ENCODE measurements around the gene CXCR6. TPM values are rescaled to one million over a fixed set of nuclear protein-coding genes. Genes with fewer than 3 reads are reported as not detected.

CXCR6 gene
- total RNA-seq, 1 donor from 2014 or later = not detected

GRCh38 chr3:45966371-45966791, 23.1 kb downstream of the CXCR6 start:
- no peaks in the 10 kb centered on the region for H3K79me2 ChIP-seq (ENCODE audit: insufficient read depth, low read length)
- no peaks in the 10 kb centered on the region for H3K27me3 ChIP-seq (ENCODE audit: insufficient read depth, low read length)
- H3K36me3 ChIP-seq (ENCODE audit: insufficient read depth, low read length) = peaks cover 13% of the 10 kb centered on the region
- Mint-ChIP-seq H3K36me3 (ENCODE audit: low read depth, unreplicated experiment) (peaks cover 47% of the 10 kb centered on the region), H3K9me3 (ENCODE audit: unreplicated experiment) (no peaks in the 10 kb centered on the region), H3K4me3 (ENCODE audit: unreplicated experiment) (no peak overlapping the region), H3K27ac (ENCODE audit: unreplicated experiment) (no peak overlapping the region), H3K27me3 (ENCODE audit: low read depth, unreplicated experiment) (no peaks in the 10 kb centered on the region), H3K4me1 (ENCODE audit: low read depth, unreplicated experiment) (peaks cover 17% of the 10 kb centered on the region)
- no peak overlapping the region for H3K9ac ChIP-seq (ENCODE audit: low read length)
- no peak overlapping the region for H2AFZ ChIP-seq (ENCODE audit: low read depth, low read length)
- H3K9me3 ChIP-seq (ENCODE audit: insufficient read depth, low read depth, low read length) = no peaks in the 10 kb centered on the region
- no peak overlapping the region for H3K4me2 ChIP-seq (ENCODE audit: low read length)
- H3K4me3 ChIP-seq (ENCODE audit: insufficient read depth, low read depth, low read length) = no peak overlapping the region
- no peak for FAIRE-seq
- H3K4me1 ChIP-seq (ENCODE audit: insufficient read depth, low read length) = peaks cover 7% of the 10 kb centered on the region
- TF ChIP-seq, protein P1, sequence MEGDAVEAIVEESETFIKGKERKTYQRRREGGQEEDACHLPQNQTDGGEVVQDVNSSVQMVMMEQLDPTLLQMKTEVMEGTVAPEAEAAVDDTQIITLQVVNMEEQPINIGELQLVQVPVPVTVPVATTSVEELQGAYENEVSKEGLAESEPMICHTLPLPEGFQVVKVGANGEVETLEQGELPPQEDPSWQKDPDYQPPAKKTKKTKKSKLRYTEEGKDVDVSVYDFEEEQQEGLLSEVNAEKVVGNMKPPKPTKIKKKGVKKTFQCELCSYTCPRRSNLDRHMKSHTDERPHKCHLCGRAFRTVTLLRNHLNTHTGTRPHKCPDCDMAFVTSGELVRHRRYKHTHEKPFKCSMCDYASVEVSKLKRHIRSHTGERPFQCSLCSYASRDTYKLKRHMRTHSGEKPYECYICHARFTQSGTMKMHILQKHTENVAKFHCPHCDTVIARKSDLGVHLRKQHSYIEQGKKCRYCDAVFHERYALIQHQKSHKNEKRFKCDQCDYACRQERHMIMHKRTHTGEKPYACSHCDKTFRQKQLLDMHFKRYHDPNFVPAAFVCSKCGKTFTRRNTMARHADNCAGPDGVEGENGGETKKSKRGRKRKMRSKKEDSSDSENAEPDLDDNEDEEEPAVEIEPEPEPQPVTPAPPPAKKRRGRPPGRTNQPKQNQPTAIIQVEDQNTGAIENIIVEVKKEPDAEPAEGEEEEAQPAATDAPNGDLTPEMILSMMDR (IDR thresholded peaks at IDR 0.05; ENCODE audit: insufficient read depth, low read depth, low read length) = no peak
- TF ChIP-seq EZH2 (IDR thresholded peaks at IDR 0.05; ENCODE audit: insufficient read depth, low read length) = no peak
- no peak overlapping the region for H3K27ac ChIP-seq (ENCODE audit: low read depth, low read length)
- H4K20me1 ChIP-seq (ENCODE audit: insufficient read depth, low read length) = peaks cover 4% of the 10 kb centered on the region
- no peak for DNase-seq (ENCODE audit: low read depth)

GRCh38 chr3:45966950-45967640, 23.8 kb downstream of the CXCR6 start:
- no peak overlapping the region for H3K9ac ChIP-seq (ENCODE audit: low read length)
- H3K4me2 ChIP-seq (ENCODE audit: low read length) = no peak overlapping the region
- peaks cover 7% of the 10 kb centered on the region for H3K4me1 ChIP-seq (ENCODE audit: insufficient read depth, low read length)
- no peaks in the 10 kb centered on the region for H3K9me3 ChIP-seq (ENCODE audit: insufficient read depth, low read depth, low read length)
- TF ChIP-seq, protein P1 (IDR thresholded peaks at IDR 0.05; ENCODE audit: insufficient read depth, low read depth, low read length) = no peak
- TF ChIP-seq EZH2 (IDR thresholded peaks at IDR 0.05; ENCODE audit: insufficient read depth, low read length) = no peak
- no peaks in the 10 kb centered on the region for H3K79me2 ChIP-seq (ENCODE audit: insufficient read depth, low read length)
- DNase-seq (ENCODE audit: low read depth) (no peak), FAIRE-seq (no peak)
- H4K20me1 ChIP-seq (ENCODE audit: insufficient read depth, low read length) = peaks cover 4% of the 10 kb centered on the region
- Mint-ChIP-seq H3K27me3 (ENCODE audit: low read depth, unreplicated experiment) (no peaks in the 10 kb centered on the region), H3K27ac (ENCODE audit: unreplicated experiment) (no peak overlapping the region), H3K4me3 (ENCODE audit: unreplicated experiment) (no peak overlapping the region), H3K4me1 (ENCODE audit: low read depth, unreplicated experiment) (peaks cover 17% of the 10 kb centered on the region), H3K9me3 (ENCODE audit: unreplicated experiment) (no peaks in the 10 kb centered on the region), H3K36me3 (ENCODE audit: low read depth, unreplicated experiment) (peaks cover 41% of the 10 kb centered on the region)
- no peaks in the 10 kb centered on the region for H3K27me3 ChIP-seq (ENCODE audit: insufficient read depth, low read length)
- H3K27ac ChIP-seq (ENCODE audit: low read depth, low read length) = no peak overlapping the region
- H2AFZ ChIP-seq (ENCODE audit: low read depth, low read length) = no peak overlapping the region
- H3K4me3 ChIP-seq (ENCODE audit: insufficient read depth, low read depth, low read length) = no peak overlapping the region
- peaks cover 7% of the 10 kb centered on the region for H3K36me3 ChIP-seq (ENCODE audit: insufficient read depth, low read length)

DNA sequence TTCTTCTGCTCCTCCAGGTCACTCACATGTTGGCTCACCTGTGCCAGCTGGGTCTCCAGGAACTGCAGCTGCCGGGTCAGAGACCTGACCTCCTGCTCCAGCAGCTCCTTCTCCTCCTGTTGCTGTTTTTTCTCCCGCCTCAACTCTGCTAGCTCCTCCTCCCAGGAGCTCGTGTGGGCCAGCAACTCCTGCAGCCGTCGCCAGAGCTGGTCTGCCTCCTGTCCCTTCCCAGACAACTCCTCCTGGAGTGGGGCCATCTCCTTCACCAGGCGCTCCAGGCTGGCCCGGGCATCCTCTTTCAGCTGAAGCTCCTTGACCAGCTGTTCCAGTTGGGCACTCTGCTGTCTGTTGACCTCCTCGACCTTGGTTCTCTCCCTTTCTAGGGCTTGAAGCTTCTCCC, 24.5 kb downstream of the CXCR6 start:
- H3K9me3 Mint-ChIP-seq (ENCODE audit: unreplicated experiment) = no peaks in the 10 kb centered on the region
- no peak overlapping the region for H3K9ac ChIP-seq (ENCODE audit: low read length)
- H3K4me1 Mint-ChIP-seq (ENCODE audit: low read depth, unreplicated experiment) = peaks cover 22% of the 10 kb centered on the region
- no peak overlapping the region for H3K27ac Mint-ChIP-seq (ENCODE audit: unreplicated experiment)
- H3K4me2 ChIP-seq (ENCODE audit: low read length) = no peak overlapping the region
- no peak overlapping the region for H3K27ac ChIP-seq (ENCODE audit: low read depth, low read length)
- TF ChIP-seq EZH2 (IDR thresholded peaks at IDR 0.05; ENCODE audit: insufficient read depth, low read length) = no peak
- TF ChIP-seq, protein P1 (IDR thresholded peaks at IDR 0.05; ENCODE audit: insufficient read depth, low read depth, low read length) = no peak
- FAIRE-seq (no peak), DNase-seq (ENCODE audit: low read depth) (no peak)
- H3K27me3 ChIP-seq (ENCODE audit: insufficient read depth, low read length) = no peaks in the 10 kb centered on the region
- H3K4me3 Mint-ChIP-seq (ENCODE audit: unreplicated experiment) = no peak overlapping the region
- no peaks in the 10 kb centered on the region for H3K9me3 ChIP-seq (ENCODE audit: insufficient read depth, low read depth, low read length)
- H3K4me3 ChIP-seq (ENCODE audit: insufficient read depth, low read depth, low read length) = no peak overlapping the region
- no peak overlapping the region for H2AFZ ChIP-seq (ENCODE audit: low read depth, low read length)
- H3K36me3 ChIP-seq (ENCODE audit: insufficient read depth, low read length) = peaks cover 6% of the 10 kb centered on the region
- peaks cover 4% of the 10 kb centered on the region for H4K20me1 ChIP-seq (ENCODE audit: insufficient read depth, low read length)
- H3K36me3 Mint-ChIP-seq (ENCODE audit: low read depth, unreplicated experiment) = peaks cover 36% of the 10 kb centered on the region
- no peaks in the 10 kb centered on the region for H3K79me2 ChIP-seq (ENCODE audit: insufficient read depth, low read length)
- H3K4me1 ChIP-seq (ENCODE audit: insufficient read depth, low read length) = peaks cover 13% of the 10 kb centered on the region
- H3K27me3 Mint-ChIP-seq (ENCODE audit: low read depth, unreplicated experiment) = no peaks in the 10 kb centered on the region
